DND-41 (cell line): ENCODE results near the gene RPS6KC1.

Experiments used
- EZH2 ChIP-seq: IDR thresholded peaks from 3 replicates; pipeline ENCODE4 v1.6.1; 2012; ENCODE audit warnings: borderline replicate concordance, low read depth, mild to moderate bottlenecking, moderate library complexity, low read length, inconsistent platforms; ENCODE audit not compliant: severe bottlenecking
- TF ChIP-seq, protein P1 (sequence below): IDR thresholded peaks from 2 replicates; pipeline ENCODE4 v1.5.1; 2012; ENCODE audit warnings: borderline replicate concordance, low read length, moderate library complexity, mild to moderate bottlenecking; ENCODE audit not compliant: poor library complexity, severe bottlenecking; ENCODE audit errors: extremely low read depth

GRCh38 chr1:213159376-213159775, 108.3 kb downstream of the RPS6KC1 start:
- TF ChIP-seq, protein P1, sequence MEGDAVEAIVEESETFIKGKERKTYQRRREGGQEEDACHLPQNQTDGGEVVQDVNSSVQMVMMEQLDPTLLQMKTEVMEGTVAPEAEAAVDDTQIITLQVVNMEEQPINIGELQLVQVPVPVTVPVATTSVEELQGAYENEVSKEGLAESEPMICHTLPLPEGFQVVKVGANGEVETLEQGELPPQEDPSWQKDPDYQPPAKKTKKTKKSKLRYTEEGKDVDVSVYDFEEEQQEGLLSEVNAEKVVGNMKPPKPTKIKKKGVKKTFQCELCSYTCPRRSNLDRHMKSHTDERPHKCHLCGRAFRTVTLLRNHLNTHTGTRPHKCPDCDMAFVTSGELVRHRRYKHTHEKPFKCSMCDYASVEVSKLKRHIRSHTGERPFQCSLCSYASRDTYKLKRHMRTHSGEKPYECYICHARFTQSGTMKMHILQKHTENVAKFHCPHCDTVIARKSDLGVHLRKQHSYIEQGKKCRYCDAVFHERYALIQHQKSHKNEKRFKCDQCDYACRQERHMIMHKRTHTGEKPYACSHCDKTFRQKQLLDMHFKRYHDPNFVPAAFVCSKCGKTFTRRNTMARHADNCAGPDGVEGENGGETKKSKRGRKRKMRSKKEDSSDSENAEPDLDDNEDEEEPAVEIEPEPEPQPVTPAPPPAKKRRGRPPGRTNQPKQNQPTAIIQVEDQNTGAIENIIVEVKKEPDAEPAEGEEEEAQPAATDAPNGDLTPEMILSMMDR, result no peak
- TF ChIP-seq EZH2, result no peak
